T1000 (cell line): ENCODE results near the gene PDCD2.
A peak's percentile ranks its signal among the peaks of the same experiment; 100 is the strongest.
"Not testable (repeated sequence)": the region's sequence is repeated elsewhere in the genome, so short reads cannot be mapped to it uniquely, and the experiment has no call there.

Source experiments
- DNase-seq: peaks from one replicate; lab custom pipeline; 2025; ENCODE audit warnings: mixed read lengths; lab: John Stamatoyannopoulos, UW

PDCD2 gene

DNA sequence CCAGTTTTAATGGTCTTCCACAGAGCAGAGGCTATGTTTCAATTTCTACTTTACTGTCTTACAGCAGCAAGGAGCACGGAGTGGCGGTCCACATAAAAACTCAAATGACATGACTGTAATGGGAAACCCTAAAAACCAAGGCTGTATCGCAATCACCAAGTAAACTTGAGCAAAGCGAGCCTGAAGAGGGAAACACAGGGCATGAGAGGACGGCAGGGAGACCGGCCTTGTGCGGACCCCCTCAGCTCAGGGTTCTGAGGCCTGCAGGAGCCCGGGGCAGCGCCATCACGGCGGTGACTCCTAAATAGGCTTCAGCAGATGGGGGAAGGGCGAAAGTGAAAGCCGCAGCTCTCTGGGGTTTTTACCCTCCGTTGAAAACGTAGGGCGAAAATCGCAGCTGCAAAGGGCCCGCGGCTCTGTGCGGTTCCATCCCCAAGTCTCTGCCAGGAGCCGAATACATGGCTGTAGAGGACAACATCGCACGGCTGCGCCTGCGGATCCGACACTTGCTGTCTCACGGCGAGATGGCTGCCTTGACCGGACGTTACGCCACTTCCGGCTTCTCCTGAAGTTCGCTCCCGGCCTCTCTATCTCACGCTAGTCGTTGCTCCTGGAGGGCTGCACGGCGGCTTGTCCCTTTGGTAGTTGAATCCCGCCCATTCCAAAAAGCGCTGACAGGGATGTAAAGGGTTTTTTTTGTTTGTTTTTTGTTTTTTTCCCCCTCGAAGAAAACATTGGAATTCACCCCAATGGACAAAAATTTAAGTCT, 31.5 kb downstream of the PDCD2 start, which contains the start of gene PSMB1:
TSS of gene PSMB1 (minus strand) at position 543 of the 769 bp plus-strand sequence. CDS start at position 478, 65 bp downstream.
- DNase-seq, result peak; percentile 79

DNA sequence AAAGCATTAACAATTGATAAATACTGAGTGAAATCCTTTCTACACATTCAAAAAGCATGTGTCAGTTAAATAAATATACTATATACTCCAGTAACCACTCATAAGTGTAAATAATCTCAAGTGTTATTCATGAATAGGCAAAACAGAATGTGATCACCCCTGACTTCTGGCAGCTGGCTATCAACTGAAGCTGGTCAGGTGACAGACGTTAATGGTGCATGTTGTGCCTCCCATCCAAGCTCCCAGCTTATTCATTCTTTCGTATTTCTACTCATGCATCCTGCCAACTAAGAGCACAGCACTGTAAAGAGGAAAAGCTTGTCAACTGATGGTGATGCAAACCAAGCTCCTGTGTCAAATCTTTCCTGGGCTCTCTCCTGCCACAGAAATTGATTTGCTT, 39.0 kb downstream of the PDCD2 start:
- DNase-seq, result no peak

DNA sequence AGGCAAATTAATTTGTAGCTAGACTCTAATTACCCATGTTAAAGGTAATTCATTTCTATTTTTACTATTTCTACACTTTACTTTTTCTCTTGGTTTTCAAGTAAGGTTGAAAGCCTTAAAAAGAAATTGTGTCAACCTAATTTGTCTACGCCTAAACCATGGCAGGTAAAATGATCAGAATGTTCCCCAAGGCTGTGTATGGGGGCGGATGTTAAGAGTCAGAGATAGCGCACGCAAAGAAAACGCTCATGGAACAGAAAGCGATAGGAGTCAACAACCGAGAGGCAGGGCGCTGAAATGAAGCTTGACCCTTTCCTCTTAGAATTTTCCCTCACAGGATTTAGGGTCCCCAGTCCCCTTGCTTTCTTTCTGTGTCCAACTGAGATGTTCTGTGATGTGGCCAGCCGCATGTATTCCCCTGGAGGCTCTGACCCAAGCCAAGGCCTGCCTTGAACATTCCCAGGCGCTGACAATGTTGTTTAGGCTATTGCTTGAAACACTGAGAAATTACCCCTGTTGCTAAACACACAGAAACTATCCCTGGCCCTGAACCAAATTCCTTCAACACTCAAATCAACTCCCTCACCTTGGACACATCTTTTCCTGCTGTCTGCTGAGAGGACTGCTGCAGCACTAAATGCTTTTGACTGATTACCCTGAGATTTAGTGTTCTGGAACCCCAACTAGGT, 42.3 kb downstream of the PDCD2 start:
- DNase-seq, result no peak

DNA sequence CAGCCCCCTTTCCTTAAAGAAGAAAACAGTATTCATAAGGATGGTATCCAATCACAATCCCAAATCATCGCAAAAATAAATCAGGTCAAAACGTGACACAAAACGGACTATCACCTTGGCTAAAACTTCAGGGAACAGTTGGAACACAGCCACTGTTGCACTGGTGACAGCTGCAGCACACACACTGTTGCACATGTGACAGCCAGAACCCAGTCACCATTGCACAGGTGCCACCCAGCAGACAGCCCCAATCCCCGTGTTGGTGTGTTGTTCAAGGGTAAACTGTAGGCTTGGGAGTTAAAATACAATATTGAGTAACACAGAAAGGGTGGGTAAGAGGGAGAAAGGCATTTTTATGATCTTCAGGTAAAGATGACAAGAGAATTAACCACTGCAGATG, 47.1 kb downstream of the PDCD2 start:
- no peak for DNase-seq

DNA sequence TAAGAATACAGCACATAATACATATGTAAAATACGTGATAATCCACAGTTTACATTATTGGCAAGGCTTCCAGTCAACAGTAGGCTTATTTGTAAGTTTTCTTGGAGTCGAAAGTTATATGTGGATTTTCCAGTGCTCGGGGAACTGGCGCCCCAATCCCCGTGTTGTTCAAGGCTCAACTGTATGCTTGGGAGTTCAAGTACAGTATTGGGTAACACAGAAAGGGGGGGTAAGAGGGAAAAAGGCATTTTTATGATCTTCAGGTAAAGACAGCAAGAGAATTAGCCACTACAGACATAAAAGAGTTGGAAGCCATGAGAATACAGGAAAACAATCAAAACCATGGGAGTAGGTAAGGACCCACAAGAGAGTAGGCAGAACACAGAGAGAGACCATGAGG, 47.8 kb downstream of the PDCD2 start:
- DNase-seq, result no peak

DNA sequence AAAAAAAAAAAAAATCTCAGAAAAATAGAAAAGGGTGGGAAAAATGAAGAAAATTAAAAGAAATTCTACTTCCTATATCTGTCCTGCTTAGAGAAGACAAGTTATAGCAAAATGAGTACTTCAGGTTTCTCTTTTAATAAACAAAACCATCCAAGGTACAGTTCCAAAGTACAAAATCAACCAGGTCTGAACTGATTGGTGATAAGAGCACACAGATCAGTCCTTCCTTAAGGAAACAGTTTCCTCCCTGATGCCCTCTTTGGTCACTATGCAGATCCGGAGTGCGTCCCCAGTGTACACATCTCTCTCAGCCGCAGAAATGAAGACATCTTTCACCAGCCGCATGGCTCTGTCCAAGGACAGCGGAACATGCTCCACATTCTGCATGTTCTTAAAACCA, 49.4 kb downstream of the PDCD2 start:
- no peak for DNase-seq

DNA sequence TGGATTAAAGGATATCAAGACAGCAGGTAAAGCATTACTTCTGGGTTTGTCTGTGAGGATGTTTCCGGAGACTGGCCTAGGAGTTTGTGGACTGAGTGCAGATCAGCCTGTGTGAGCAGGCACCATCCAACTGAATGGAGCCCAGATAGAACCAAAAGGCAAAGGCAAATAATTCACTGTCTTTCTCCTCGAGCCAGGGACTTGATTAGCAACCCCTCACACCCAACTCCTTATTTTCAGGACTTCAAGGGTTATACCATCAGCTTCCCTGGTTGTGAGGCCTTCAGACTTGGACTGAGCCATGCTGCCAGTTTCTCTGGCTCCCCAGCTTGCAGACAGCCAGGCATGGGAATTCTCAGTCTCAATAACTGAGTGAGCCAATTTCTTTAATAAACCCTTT, 50.6 kb downstream of the PDCD2 start:
- no peak for DNase-seq

DNA sequence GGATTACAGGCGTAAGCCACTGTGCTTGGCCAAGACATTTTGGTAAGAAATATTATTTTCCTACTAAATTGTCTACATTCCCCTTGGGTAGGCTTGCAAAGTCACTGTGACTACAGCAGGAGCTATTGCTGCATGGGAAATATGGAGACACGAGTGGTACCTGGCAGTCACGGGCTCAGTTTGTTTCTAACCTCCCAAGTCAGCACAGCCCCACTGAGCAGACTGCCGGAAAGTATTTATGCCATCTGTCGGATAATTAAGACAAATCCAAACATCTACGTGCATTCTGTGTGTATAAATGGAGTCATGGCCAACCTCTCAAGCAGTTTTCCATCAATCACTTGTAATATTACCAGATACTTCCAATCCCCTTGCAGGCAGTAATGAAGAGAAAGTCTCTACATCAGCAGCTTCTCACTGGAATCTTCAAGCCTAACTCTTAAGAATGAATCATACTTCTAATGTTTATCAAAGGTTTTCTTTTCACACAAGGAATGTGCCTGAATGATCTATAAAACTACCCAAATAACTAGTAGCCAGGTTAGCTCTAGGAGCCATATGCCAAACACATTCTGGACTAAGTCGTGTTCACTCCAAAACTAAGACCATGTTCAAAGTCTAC, 51.5 kb downstream of the PDCD2 start:
- no peak for DNase-seq

DNA sequence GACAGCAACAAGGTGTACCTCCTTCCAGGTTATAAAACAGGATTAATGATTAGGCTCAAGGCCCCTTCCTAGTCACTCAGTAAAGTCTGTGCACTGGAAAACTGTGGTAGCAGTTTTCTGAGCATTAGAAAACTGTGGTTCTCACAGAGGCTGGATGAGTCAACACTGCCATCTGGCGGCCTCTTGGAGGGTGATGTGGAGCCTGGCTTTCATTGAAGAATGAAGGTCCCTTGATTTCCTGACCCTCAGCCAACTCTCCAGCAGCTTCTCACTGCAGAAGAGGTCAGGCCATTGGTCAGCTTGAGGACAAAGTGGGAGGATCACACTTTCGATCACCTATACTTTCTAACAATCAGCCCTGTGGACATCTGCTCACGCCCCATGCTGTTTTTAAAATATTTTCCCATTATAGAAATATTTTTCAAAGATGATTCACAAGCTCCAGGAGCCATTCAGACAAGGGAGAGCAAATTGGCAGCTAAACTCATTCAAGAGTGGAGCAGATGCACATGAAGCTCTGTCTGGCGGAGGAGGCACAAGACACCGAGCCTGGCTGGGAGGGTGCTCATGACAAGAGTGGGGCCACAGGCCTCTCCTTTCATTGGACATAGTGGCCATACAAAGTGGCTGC, 54.5 kb downstream of the PDCD2 start:
- DNase-seq, result peak; percentile 39

DNA sequence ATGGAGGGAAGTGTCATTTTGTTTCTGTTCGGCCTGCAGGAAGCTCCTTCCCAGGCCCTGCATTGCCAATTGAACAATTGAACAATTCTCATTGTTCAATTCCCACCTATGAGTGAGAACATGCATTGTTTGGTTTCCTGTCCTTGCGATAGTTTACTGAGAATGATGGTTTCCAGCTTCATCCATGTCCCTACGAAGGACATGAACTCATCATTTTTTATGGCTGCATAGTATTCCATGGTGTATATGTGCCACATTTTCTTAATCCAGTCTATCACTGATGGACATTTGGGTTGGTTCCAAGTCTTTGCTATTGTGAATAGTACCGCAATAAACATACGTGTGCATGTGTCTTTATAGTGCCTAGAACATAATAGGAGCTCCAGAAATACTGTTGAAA, 56.4 kb downstream of the PDCD2 start:
- not testable (repeated sequence) for DNase-seq

DNA sequence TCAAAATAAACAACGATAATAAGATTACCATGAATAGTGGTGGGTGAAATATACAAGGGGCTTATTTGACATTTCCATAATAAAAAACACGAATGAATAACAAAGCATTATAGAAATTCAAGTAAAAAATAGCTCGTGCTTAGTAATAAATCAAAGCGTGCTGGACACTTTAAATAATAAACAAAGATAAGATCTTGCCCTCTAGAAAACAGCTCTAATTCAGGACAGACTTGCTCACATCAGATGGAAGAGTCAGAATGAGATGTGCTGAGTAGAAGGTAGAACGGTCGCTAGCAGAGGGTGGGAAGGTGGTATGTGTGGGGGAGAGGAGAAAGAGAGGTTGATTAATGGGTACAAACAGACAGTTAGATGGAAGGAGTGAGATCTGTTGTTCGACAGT, 58.6 kb downstream of the PDCD2 start:
- no peak for DNase-seq
